Central memory CD8-positive, alpha-beta T cell (primary cell): Measurements from ENCODE around the gene MLIP.
"Not testable (repeated sequence)": the region's sequence is repeated elsewhere in the genome, so short reads cannot be mapped to it uniquely, and the experiment has no call there.

ENCODE experiments used
- ATAC-seq: fragments of 150-1000 bp; cut with Tn5 transposase; replicated peaks from 2 replicates; pipeline ENCODE4 v1.10.0; 2022; ENCODE audit warnings: mild to moderate bottlenecking, moderate FRiP score, moderate number of reproducible peaks; ENCODE audit not compliant: poor library complexity, severe bottlenecking; ENCODE audit errors: extremely low read depth
- DNase-seq, 2 donors: peaks; one replicate each; pipeline ENCODE4 v3.0.0; 2021; ENCODE audit warnings: low spot score in 2 of 2
- H3K27ac Mint-ChIP-seq: one replicate; pipeline ENCODE4 v1.8.0; 2022; ENCODE audit warnings: low read depth, mild to moderate bottlenecking, moderate library complexity, mixed read lengths
- H3K27me3 Mint-ChIP-seq: one replicate; pipeline ENCODE4 v1.8.0; 2022; ENCODE audit warnings: mixed read lengths
- H3K36me3 Mint-ChIP-seq: one replicate; pipeline ENCODE4 v1.8.0; 2022; ENCODE audit warnings: mild to moderate bottlenecking, moderate library complexity, mixed read lengths; ENCODE audit not compliant: insufficient read depth
- H3K4me1 Mint-ChIP-seq: one replicate; pipeline ENCODE4 v1.8.0; 2022; ENCODE audit warnings: mixed read lengths
- H3K4me3 Mint-ChIP-seq: one replicate; pipeline ENCODE4 v1.8.0; 2022; ENCODE audit warnings: mild to moderate bottlenecking, moderate library complexity, mixed read lengths
- H3K9me3 Mint-ChIP-seq: one replicate; pipeline ENCODE4 v1.8.0; 2022; ENCODE audit warnings: mixed read lengths

Gene MLIP

GRCh38 chr6:54183616-54184015 is 72.4 kb downstream of the MLIP start:
- no peak for ATAC-seq
- no peak for DNase-seq
- Mint-ChIP-seq H3K27ac (no peak overlapping the region), H3K27me3 (no peaks in the 10 kb centered on the region), H3K36me3 (no peaks in the 10 kb centered on the region), H3K4me1 (no peaks in the 10 kb centered on the region), H3K9me3 (peaks cover 17% of the 10 kb centered on the region), H3K4me3 (no peak overlapping the region)

- Mint-ChIP-seq H3K27me3 (no peaks in the 10 kb centered on the region), H3K4me3 (no peak overlapping the region), H3K9me3 (peaks cover 6% of the 10 kb centered on the region), H3K4me1 (no peaks in the 10 kb centered on the region), H3K36me3 (no peaks in the 10 kb centered on the region), H3K27ac (no peak overlapping the region)
- ATAC-seq (no peak), DNase-seq (no peak)
These were observed 74.6 kb downstream of the MLIP start for GRCh38 chr6:54185885-54186284.

GRCh38 chr6:54188846-54189245 is 77.6 kb downstream of the MLIP start:
- no peaks in the 10 kb centered on the region for H3K4me1 Mint-ChIP-seq
- no peaks in the 10 kb centered on the region for H3K36me3 Mint-ChIP-seq
- DNase-seq, result no peak
- H3K9me3 Mint-ChIP-seq, result peaks cover 11% of the 10 kb centered on the region
- no peak overlapping the region for H3K27ac Mint-ChIP-seq
- no peak overlapping the region for H3K4me3 Mint-ChIP-seq
- no peaks in the 10 kb centered on the region for H3K27me3 Mint-ChIP-seq
- no peak for ATAC-seq

GRCh38 chr6:54191461-54191860 is 80.2 kb downstream of the MLIP start:
- no peak for ATAC-seq
- Mint-ChIP-seq H3K9me3 (peaks cover 12% of the 10 kb centered on the region), H3K27ac (no peak overlapping the region), H3K4me1 (no peaks in the 10 kb centered on the region), H3K36me3 (no peaks in the 10 kb centered on the region), H3K4me3 (no peak overlapping the region), H3K27me3 (no peaks in the 10 kb centered on the region)
- no peak for DNase-seq

- H3K27me3 Mint-ChIP-seq, result no peaks in the 10 kb centered on the region
- no peak overlapping the region for H3K27ac Mint-ChIP-seq
- no peak for DNase-seq
- ATAC-seq, result no peak
- peaks cover 12% of the 10 kb centered on the region for H3K9me3 Mint-ChIP-seq
- no peak overlapping the region for H3K4me3 Mint-ChIP-seq
- H3K4me1 Mint-ChIP-seq, result no peaks in the 10 kb centered on the region
- H3K36me3 Mint-ChIP-seq, result no peaks in the 10 kb centered on the region
These were observed 81.8 kb downstream of the MLIP start for GRCh38 chr6:54192993-54193392.

GRCh38 chr6:54193560-54193959 is 82.3 kb downstream of the MLIP start:
- H3K27me3 Mint-ChIP-seq, result no peaks in the 10 kb centered on the region
- H3K27ac Mint-ChIP-seq, result no peak overlapping the region
- no peak overlapping the region for H3K4me3 Mint-ChIP-seq
- no peak for ATAC-seq
- DNase-seq, result no peak
- H3K9me3 Mint-ChIP-seq, result peaks cover 12% of the 10 kb centered on the region
- no peaks in the 10 kb centered on the region for H3K4me1 Mint-ChIP-seq
- H3K36me3 Mint-ChIP-seq, result no peaks in the 10 kb centered on the region

- ATAC-seq, result no peak
- Mint-ChIP-seq H3K27ac (no peak overlapping the region), H3K36me3 (no peaks in the 10 kb centered on the region), H3K27me3 (no peaks in the 10 kb centered on the region), H3K9me3 (peaks cover 12% of the 10 kb centered on the region), H3K4me1 (no peaks in the 10 kb centered on the region), H3K4me3 (no peak overlapping the region)
- no peak for DNase-seq
These were observed 82.8 kb downstream of the MLIP start for GRCh38 chr6:54194067-54194466.

- Mint-ChIP-seq H3K36me3 (no peaks in the 10 kb centered on the region), H3K9me3 (peaks cover 25% of the 10 kb centered on the region), H3K4me1 (no peaks in the 10 kb centered on the region), H3K27ac (no peak overlapping the region), H3K4me3 (no peak overlapping the region), H3K27me3 (no peaks in the 10 kb centered on the region)
- ATAC-seq (no peak), DNase-seq (no peak)
These were observed 84.4 kb downstream of the MLIP start for GRCh38 chr6:54195637-54196036.

- H3K27me3 Mint-ChIP-seq, result no peaks in the 10 kb centered on the region
- H3K4me3 Mint-ChIP-seq, result no peak overlapping the region
- H3K9me3 Mint-ChIP-seq, result peaks cover 20% of the 10 kb centered on the region
- no peak overlapping the region for H3K27ac Mint-ChIP-seq
- ATAC-seq (no peak), DNase-seq (no peak)
- no peaks in the 10 kb centered on the region for H3K4me1 Mint-ChIP-seq
- H3K36me3 Mint-ChIP-seq, result no peaks in the 10 kb centered on the region
These were observed 85.7 kb downstream of the MLIP start for GRCh38 chr6:54196905-54197304.

- no peaks in the 10 kb centered on the region for H3K27me3 Mint-ChIP-seq
- H3K36me3 Mint-ChIP-seq, result no peaks in the 10 kb centered on the region
- H3K4me3 Mint-ChIP-seq, result no peak overlapping the region
- DNase-seq (no peak), ATAC-seq (no peak)
- peaks cover 20% of the 10 kb centered on the region for H3K9me3 Mint-ChIP-seq
- H3K4me1 Mint-ChIP-seq, result no peaks in the 10 kb centered on the region
- H3K27ac Mint-ChIP-seq, result no peak overlapping the region
These were observed 86.9 kb downstream of the MLIP start for GRCh38 chr6:54198134-54198533.

- H3K27me3 Mint-ChIP-seq, H3K4me1 Mint-ChIP-seq, H3K27ac Mint-ChIP-seq, ATAC-seq, DNase-seq, H3K36me3 Mint-ChIP-seq, H3K4me3 Mint-ChIP-seq: not testable (repeated sequence)
- peaks cover 13% of the 10 kb centered on the region for H3K9me3 Mint-ChIP-seq
These were observed 92.3 kb downstream of the MLIP start for GRCh38 chr6:54203474-54204035.

GRCh38 chr6:54204921-54205591 is 93.8 kb downstream of the MLIP start:
- peaks cover 4% of the 10 kb centered on the region for H3K9me3 Mint-ChIP-seq
- H3K4me3 Mint-ChIP-seq, result no peak overlapping the region
- H3K27me3 Mint-ChIP-seq, result no peaks in the 10 kb centered on the region
- no peak overlapping the region for H3K27ac Mint-ChIP-seq
- no peaks in the 10 kb centered on the region for H3K4me1 Mint-ChIP-seq
- ATAC-seq (no peak), DNase-seq (no peak)
- H3K36me3 Mint-ChIP-seq, result peaks cover 2% of the 10 kb centered on the region

GRCh38 chr6:54206510-54206909 is 95.3 kb downstream of the MLIP start:
- ATAC-seq (no peak), DNase-seq (no peak)
- H3K9me3 Mint-ChIP-seq, result no peaks in the 10 kb centered on the region
- H3K27me3 Mint-ChIP-seq, result no peaks in the 10 kb centered on the region
- no peaks in the 10 kb centered on the region for H3K4me1 Mint-ChIP-seq
- no peak overlapping the region for H3K27ac Mint-ChIP-seq
- H3K4me3 Mint-ChIP-seq, result no peak overlapping the region
- peaks cover 2% of the 10 kb centered on the region for H3K36me3 Mint-ChIP-seq
